Measurements from ENCODE around the gene TTLL10. TPM values are rescaled to one million over a fixed set of nuclear protein-coding genes. Genes with fewer than 3 reads are reported as not detected.
A peak's percentile ranks its signal among the peaks of the same experiment; 100 is the strongest.

The TTLL10 gene
- total RNA-seq, 2 experiments from 2014 or later, result not detected

DNA sequence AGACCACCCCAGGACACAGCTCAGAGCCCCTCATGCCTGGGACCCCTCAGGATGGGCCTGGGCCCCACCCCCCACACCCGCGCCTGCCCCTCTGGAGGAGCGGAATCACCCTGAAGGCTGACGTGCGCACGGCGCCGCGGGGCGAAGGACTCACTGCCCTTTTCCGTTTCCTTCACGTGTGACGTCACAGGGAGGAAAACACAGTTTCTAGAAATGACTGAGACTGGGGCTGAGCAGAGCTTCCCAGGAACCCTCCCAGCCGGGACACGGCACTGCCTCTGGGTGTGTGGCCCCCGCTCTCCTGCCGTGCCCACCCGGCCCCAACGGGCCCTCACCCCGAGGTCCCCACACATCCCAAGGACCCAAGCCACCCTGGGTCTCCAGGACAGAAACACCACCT is 45.7 kb downstream of the TTLL10 start:
- ChIA-PET CTCF (no interaction called here), POLR2A (interaction anchor here (5.5 to 5.7 kb wide), 2 partner anchors 12 to 13 kb away, joined by 35 to 107 read pairs; partner anchors contain the start of genes B3GALT6, SDF4 and TNFRSF18)
- DNase-seq, result peak; percentile 88
- peak overlapping the region; percentile 100 for H3K27ac Mint-ChIP-seq
- no peaks in the 10 kb centered on the region for H3K9me3 Mint-ChIP-seq
- H3K4me1 Mint-ChIP-seq (ENCODE audit: low read depth), result peaks cover 60% of the 10 kb centered on the region
- H3K27me3 Mint-ChIP-seq, result no peaks in the 10 kb centered on the region
- peak overlapping the region; percentile 78 for H3K4me3 Mint-ChIP-seq
- H3K36me3 Mint-ChIP-seq, result peaks cover 82% of the 10 kb centered on the region
- intact Hi-C loops (cut with micrococcal nuclease), result loop anchor here (5.0 kb wide), 2 partner anchors 88 to 157 kb away; partner anchors contain the start of genes ACAP3 and PUSL1

- H3K4me3 Mint-ChIP-seq, result peak overlapping the region; percentile 78
- H3K4me1 Mint-ChIP-seq (ENCODE audit: low read depth), result peaks cover 52% of the 10 kb centered on the region
- ChIA-PET POLR2A (interaction anchor here (5.7 kb wide), 1 partner anchor 11 kb away, joined by 35 read pairs; the partner anchor contains the start of genes B3GALT6 and SDF4), CTCF (interaction anchor here (0.6 kb wide), 1 partner anchor 156 kb away, joined by 3 read pairs; no protein-coding TSS in a partner anchor)
- H3K36me3 Mint-ChIP-seq, result peaks cover 73% of the 10 kb centered on the region
- no peaks in the 10 kb centered on the region for H3K27me3 Mint-ChIP-seq
- H3K9me3 Mint-ChIP-seq, result no peaks in the 10 kb centered on the region
- intact Hi-C loops (cut with micrococcal nuclease), result no loop called here
- peak overlapping the region; percentile 100 for H3K27ac Mint-ChIP-seq
- no peak for DNase-seq
Observed at GRCh38 chr1:1220197-1220596, 46.5 kb downstream of the TTLL10 start.

DNA sequence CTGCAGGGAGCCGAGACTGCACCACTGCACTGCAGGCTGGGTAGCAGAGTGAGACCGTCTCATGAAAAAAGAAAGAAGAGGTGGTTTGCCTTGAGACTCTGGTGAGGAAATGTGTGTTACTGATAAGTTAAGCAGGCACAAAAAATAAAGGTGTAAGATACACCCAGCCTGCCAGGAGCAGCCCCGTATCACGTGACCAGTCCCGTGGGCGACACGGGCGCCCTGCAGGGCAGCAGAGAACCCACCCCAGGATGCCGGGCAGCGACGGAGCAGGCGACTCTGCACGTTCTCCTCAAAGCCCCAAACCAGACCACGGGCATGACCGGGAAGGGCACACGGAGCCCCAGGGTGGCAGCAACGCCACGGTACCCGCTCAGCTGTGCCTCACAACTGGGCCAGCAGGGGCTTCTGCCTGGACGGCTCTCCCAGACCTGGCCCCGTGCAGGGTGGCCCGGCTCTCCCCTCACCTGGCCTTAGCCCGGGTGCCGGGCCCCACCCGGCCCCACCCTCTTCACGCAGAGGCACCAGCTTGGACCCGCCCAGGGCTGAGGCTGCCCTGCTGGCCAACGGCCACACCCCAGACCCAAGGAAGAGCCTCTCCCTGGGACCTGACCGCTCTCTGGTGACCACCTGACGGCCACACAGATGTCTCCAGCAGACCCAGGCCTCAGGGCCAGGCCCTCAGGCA is 48.4 kb downstream of the TTLL10 start:
- intact Hi-C loops (cut with micrococcal nuclease), result no loop called here
- Mint-ChIP-seq H3K27me3 (no peaks in the 10 kb centered on the region), H3K4me3 (no peak overlapping the region), H3K27ac (peak overlapping the region; percentile 69), H3K36me3 (peaks cover 65% of the 10 kb centered on the region), H3K4me1 (ENCODE audit: low read depth) (peaks cover 48% of the 10 kb centered on the region), H3K9me3 (no peaks in the 10 kb centered on the region)
- CTCF ChIA-PET, result no interaction called here
- no peak for DNase-seq
- POLR2A ChIA-PET, result interaction anchor here (1.0 kb wide), 1 partner anchor 10 kb away, joined by 4 read pairs; the partner anchor contains the start of genes B3GALT6 and SDF4

DNA sequence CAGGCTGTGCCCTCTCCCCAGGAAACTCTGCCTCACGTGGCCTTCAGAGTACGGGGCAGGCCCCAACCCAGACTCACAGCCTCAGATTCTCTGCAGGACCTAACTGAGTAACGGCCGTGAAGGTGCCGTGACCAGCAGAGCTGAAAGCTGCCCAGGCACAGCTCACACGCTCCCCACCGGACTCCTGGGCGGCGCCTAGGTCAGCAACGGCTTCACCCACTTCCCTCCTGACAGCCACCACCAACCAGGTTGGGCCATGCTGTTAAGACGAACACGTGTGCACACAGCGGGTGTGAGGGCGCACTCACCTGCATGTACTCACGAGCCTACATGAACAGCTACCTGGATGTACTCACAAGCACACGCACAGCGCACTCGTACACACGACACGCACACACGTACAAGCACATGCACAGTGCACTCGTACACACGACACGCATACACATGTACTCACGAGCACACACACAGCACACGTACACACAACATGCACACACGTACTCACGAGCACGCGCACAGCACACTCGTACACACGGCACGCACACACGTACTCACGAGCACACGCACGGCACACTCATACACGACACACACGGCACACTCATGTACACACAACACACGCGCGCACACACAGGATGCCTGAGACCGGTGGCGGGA is 49.0 kb downstream of the TTLL10 start:
- peak overlapping the region; percentile 69 for H3K27ac Mint-ChIP-seq
- H3K9me3 Mint-ChIP-seq, result no peaks in the 10 kb centered on the region
- intact Hi-C loops (cut with micrococcal nuclease), result no loop called here
- H3K4me3 Mint-ChIP-seq, result no peak overlapping the region
- CTCF ChIA-PET, result interaction anchor here (1.2 kb wide), 1 partner anchor 100 kb away, joined by 3 read pairs; no protein-coding TSS in a partner anchor
- no peak for DNase-seq
- H3K27me3 Mint-ChIP-seq, result no peaks in the 10 kb centered on the region
- peaks cover 47% of the 10 kb centered on the region for H3K4me1 Mint-ChIP-seq (ENCODE audit: low read depth)
- POLR2A ChIA-PET, result interaction anchor here (1.0 kb wide), 1 partner anchor 9 kb away, joined by 4 read pairs; the partner anchor contains the start of genes B3GALT6 and SDF4
- peaks cover 63% of the 10 kb centered on the region for H3K36me3 Mint-ChIP-seq

DNA sequence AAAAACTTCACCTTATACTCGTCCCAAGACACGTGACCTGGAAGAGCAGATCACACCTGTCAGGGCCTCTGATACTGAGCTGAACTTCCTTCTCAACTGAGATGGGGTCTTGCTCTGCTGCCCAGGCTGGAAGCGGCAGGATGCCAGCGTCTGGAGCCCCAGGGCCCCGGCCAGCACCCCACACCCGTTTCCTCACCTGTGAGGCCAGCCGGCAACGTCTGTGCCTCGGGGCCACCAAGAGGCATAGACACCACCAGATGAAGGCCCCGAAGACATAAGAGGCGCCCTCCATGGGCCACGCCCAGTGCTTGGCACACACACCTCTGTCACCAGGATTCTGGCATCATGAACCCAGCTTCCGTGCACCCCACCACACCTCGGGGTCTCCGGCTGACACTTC is 49.6 kb downstream of the TTLL10 start:
- Mint-ChIP-seq H3K27ac (peak overlapping the region; percentile 69), H3K4me1 (ENCODE audit: low read depth) (peaks cover 41% of the 10 kb centered on the region), H3K36me3 (peaks cover 58% of the 10 kb centered on the region), H3K9me3 (no peaks in the 10 kb centered on the region), H3K4me3 (no peak overlapping the region), H3K27me3 (no peaks in the 10 kb centered on the region)
- POLR2A ChIA-PET, result no interaction called here
- intact Hi-C loops (cut with micrococcal nuclease), result no loop called here
- no peak for DNase-seq
- CTCF ChIA-PET, result interaction anchor here (1.2 kb wide), 1 partner anchor 101 kb away, joined by 3 read pairs; no protein-coding TSS in a partner anchor

- intact Hi-C loops (cut with micrococcal nuclease), result no loop called here
- no peak overlapping the region for H3K27ac Mint-ChIP-seq
- H3K9me3 Mint-ChIP-seq, result no peaks in the 10 kb centered on the region
- peaks cover 58% of the 10 kb centered on the region for H3K36me3 Mint-ChIP-seq
- H3K27me3 Mint-ChIP-seq, result no peaks in the 10 kb centered on the region
- peaks cover 40% of the 10 kb centered on the region for H3K4me1 Mint-ChIP-seq (ENCODE audit: low read depth)
- H3K4me3 Mint-ChIP-seq, result no peak overlapping the region
- ChIA-PET POLR2A (no interaction called here), CTCF (interaction anchor here (1.2 kb wide), 1 partner anchor 101 kb away, joined by 3 read pairs; no protein-coding TSS in a partner anchor)
- no peak for DNase-seq
Observed at GRCh38 chr1:1223891-1224290, 50.2 kb downstream of the TTLL10 start.

DNA sequence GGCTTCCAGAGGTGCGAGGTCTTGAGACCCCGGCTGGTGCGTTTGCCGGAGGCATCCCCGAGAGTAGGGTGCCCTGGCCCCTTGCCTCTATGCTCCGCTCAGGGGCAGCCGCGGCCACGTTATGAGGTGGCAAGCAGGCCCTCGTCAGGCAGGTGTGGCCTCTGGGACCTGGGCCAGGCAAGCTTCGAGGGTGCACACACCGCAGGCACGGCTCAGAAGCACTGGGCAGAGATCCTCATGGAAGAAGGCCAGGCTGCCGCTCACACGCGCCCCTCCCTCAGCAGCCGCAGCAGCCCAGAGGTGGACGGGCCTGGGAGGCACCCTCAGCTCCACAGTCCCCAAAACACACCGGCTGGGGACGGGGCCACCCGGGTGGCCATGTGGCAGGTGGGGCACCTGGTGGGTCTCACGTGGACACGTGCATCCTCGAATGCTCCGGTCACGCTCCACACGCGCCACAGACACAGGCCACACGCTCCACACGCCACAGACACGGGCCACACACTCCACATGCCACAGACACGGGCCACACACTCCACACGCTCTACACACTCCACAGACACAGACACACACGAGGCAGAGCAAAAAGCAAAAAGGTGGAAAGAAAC is 51.7 kb downstream of the TTLL10 start:
- H3K27me3 Mint-ChIP-seq, result no peaks in the 10 kb centered on the region
- intact Hi-C loops (cut with micrococcal nuclease), result no loop called here
- CTCF ChIA-PET, result interaction anchor here (2.4 kb wide), 1 partner anchor 103 kb away, joined by 8 read pairs; no protein-coding TSS in a partner anchor
- peak overlapping the region; percentile 0 for H3K27ac Mint-ChIP-seq
- H3K4me3 Mint-ChIP-seq, result no peak overlapping the region
- H3K4me1 Mint-ChIP-seq (ENCODE audit: low read depth), result peaks cover 35% of the 10 kb centered on the region
- POLR2A ChIA-PET, result no interaction called here
- H3K36me3 Mint-ChIP-seq, result peaks cover 54% of the 10 kb centered on the region
- H3K9me3 Mint-ChIP-seq, result no peaks in the 10 kb centered on the region
- no peak for DNase-seq

DNA sequence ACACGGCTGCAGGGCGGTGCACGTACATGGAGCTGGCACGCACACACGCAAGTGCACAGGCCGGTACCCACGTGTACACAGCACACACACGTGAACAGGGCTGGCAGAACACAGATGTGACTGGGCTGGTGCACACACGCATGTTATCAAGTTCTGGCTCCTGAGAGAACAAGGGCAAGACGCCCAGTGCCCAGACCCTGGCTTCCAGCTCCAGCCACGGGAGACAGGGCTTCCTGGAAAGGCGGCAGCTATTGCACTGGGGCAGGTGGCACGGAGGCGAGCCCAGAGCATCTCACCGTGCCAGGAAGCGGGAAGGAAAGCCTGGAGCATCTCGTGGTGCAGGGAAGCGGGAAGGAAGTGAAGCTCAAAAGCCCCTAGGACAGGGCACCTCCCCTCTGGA is 52.2 kb downstream of the TTLL10 start:
- Mint-ChIP-seq H3K36me3 (peaks cover 52% of the 10 kb centered on the region), H3K27me3 (no peaks in the 10 kb centered on the region), H3K27ac (peak overlapping the region; percentile 0), H3K4me3 (no peak overlapping the region), H3K4me1 (ENCODE audit: low read depth) (peaks cover 34% of the 10 kb centered on the region), H3K9me3 (no peaks in the 10 kb centered on the region)
- intact Hi-C loops (cut with micrococcal nuclease), result no loop called here
- ChIA-PET POLR2A (interaction anchor here (1.3 kb wide), 1 partner anchor 10 kb away, joined by 3 read pairs; no protein-coding TSS in a partner anchor), CTCF (interaction anchor here (2.4 kb wide), 1 partner anchor 104 kb away, joined by 8 read pairs; no protein-coding TSS in a partner anchor)
- no peak for DNase-seq

DNA sequence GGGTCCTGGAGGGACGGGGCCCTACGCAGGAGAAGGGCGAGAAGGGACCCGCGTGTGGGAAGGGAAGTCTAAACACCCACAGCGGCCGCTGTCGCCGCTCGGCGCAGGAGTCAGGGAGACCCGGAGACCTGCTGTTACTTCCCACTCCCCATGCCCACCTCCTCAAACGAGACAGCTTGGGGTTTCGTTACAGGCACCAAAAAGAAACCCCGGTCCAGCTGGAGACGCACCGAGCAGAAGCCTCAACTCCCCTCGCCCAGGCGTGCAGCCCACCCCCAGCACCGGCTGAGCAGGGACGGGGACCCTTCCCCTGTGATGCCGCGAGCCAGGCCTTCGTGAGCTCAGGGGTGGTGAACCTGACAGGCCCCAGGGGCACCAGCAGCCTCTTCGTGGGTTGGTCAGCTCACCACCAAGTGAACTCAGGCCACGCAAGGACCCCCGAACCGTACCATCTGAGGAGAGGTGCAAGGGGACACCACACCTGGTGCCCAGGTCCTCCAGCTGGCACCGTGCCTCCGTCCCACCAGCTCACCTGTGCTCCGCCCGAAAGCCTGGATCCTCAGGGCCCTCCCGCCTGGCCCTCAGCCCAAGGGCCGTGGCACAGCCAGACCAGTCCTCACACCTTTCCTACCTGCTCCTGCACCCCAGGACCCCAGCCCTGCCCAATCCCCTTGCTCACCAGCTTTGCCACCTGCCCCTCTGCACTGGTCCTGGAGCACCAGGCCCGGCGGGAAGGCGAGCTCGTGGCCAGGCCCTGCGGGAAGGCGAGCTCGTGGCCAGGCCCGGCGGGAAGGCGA is 53.1 kb downstream of the TTLL10 start:
- no peaks in the 10 kb centered on the region for H3K27me3 Mint-ChIP-seq
- ChIA-PET POLR2A (interaction anchor here (1.3 kb wide), 1 partner anchor 11 kb away, joined by 3 read pairs; no protein-coding TSS in a partner anchor), CTCF (interaction anchor here (0.8 to 2.4 kb wide), 2 partner anchors 105 to 194 kb away, joined by 3 to 8 read pairs; no protein-coding TSS in a partner anchor)
- H3K4me3 Mint-ChIP-seq, result no peak overlapping the region
- peaks cover 30% of the 10 kb centered on the region for H3K4me1 Mint-ChIP-seq (ENCODE audit: low read depth)
- H3K27ac Mint-ChIP-seq, result no peak overlapping the region
- no peaks in the 10 kb centered on the region for H3K9me3 Mint-ChIP-seq
- intact Hi-C loops (cut with micrococcal nuclease), result no loop called here
- H3K36me3 Mint-ChIP-seq, result peaks cover 51% of the 10 kb centered on the region
- no peak for DNase-seq

DNA sequence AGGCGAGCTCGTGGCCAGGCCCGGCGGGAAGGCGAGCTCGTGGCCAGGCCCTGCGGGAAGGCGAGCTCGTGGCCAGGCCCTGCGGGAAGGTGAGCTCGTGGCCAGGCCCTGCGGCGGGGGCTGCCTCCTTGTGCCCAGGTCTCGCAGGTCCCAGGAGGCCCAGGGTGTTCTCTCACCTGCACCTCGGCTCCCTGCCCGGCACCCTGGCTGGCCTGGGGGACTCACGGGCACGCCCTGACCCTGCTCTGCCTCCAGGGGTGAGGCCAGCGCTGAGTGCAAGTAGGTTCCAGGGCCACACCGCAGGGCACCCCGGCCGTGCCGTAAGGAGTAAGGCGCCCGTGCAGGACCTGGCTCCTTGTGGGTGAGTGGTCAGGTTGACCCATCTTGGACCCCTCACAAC is 53.7 kb downstream of the TTLL10 start:
- ChIA-PET POLR2A (interaction anchor here (1.3 kb wide), 1 partner anchor 12 kb away, joined by 3 read pairs; no protein-coding TSS in a partner anchor), CTCF (interaction anchor here (0.8 to 2.4 kb wide), 2 partner anchors 105 to 194 kb away, joined by 3 to 8 read pairs; no protein-coding TSS in a partner anchor)
- Mint-ChIP-seq H3K27ac (no peak overlapping the region), H3K4me1 (ENCODE audit: low read depth) (peaks cover 29% of the 10 kb centered on the region), H3K36me3 (peaks cover 48% of the 10 kb centered on the region), H3K9me3 (no peaks in the 10 kb centered on the region), H3K27me3 (no peaks in the 10 kb centered on the region), H3K4me3 (no peak overlapping the region)
- intact Hi-C loops (cut with micrococcal nuclease), result no loop called here
- DNase-seq, result no peak

GRCh38 chr1:1228187-1228586 is 54.5 kb downstream of the TTLL10 start:
- Mint-ChIP-seq H3K9me3 (no peaks in the 10 kb centered on the region), H3K4me3 (no peak overlapping the region), H3K27me3 (no peaks in the 10 kb centered on the region), H3K4me1 (ENCODE audit: low read depth) (peaks cover 27% of the 10 kb centered on the region), H3K36me3 (peaks cover 41% of the 10 kb centered on the region), H3K27ac (no peak overlapping the region)
- POLR2A ChIA-PET, result no interaction called here
- DNase-seq, result no peak
- CTCF ChIA-PET, result interaction anchor here (1.8 kb wide), 1 partner anchor 106 kb away, joined by 7 read pairs; no protein-coding TSS in a partner anchor
- intact Hi-C loops (cut with micrococcal nuclease), result no loop called here
